A673 (cell line): ENCODE measurements around the gene PAX3. TPM values are rescaled to one million over a fixed set of nuclear protein-coding genes. Genes with fewer than 3 reads are reported as not detected.

ENCODE experiments used
- BruUV-seq: library from RNA; stranded (reverse); fragments of 400-500 nt; replicated peaks from 2 replicates; lab custom pipeline; 2021; lab: Mats Ljungman, UMichigan
- CTCF ChIA-PET: fragments of 300-600 bp; sonication (Branson Sonifier 250); formaldehyde crosslinking; loops from one replicate; lab custom pipeline; 2022; ENCODE audit warnings: antibody characterized with exemption; lab: Charles Lee
- POLR2A ChIA-PET: fragments of 300-600 bp; sonication (Branson Sonifier 250); formaldehyde crosslinking; loops from one replicate; lab custom pipeline; 2022; ENCODE audit warnings: antibody characterized with exemption; ENCODE audit not compliant: low non-redundant PET; lab: Charles Lee
- DNase-seq: peaks from one replicate; pipeline ENCODE4 v3.0.0-alpha.2; 2015; ENCODE audit warnings: low spot score
- H3K27ac ChIP-seq: fragments of 200-600 bp; sonication (generic); 2 replicates; pipeline ENCODE4 v1.5.1; 2016; ENCODE audit warnings: mixed run types, low read depth, mild to moderate bottlenecking, mixed read lengths, antibody characterized with exemption, low read length; ENCODE audit not compliant: poor library complexity, severe bottlenecking
- H3K27me3 ChIP-seq: fragments of 200-600 bp; sonication (generic); replicated peaks from 2 replicates; pipeline ENCODE4 v1.6.1; 2017; ENCODE audit warnings: mixed run types, low read depth, mild to moderate bottlenecking, mixed read lengths, antibody characterized with exemption, low read length; ENCODE audit not compliant: insufficient read depth, poor library complexity
- H3K36me3 ChIP-seq: fragments of 200-600 bp; sonication (generic); 2 replicates; pipeline ENCODE4 v1.6.1; 2016; ENCODE audit warnings: mixed run types, mild to moderate bottlenecking, mixed read lengths, antibody characterized with exemption, low read length; ENCODE audit not compliant: insufficient read depth, poor library complexity, severe bottlenecking
- H3K4me1 ChIP-seq: fragments of 200-600 bp; sonication (generic); 2 replicates; pipeline ENCODE4 v1.6.1; 2017; ENCODE audit warnings: mixed run types, mild to moderate bottlenecking, mixed read lengths, antibody characterized with exemption, low read length; ENCODE audit not compliant: insufficient read depth, poor library complexity, severe bottlenecking
- H3K4me3 ChIP-seq: fragments of 200-600 bp; sonication (generic); 2 replicates; pipeline ENCODE4 v1.5.1; 2016; ENCODE audit warnings: low read depth, mixed run types, mild to moderate bottlenecking, mixed read lengths, low read length; ENCODE audit not compliant: poor library complexity, severe bottlenecking
- H3K9me3 ChIP-seq: fragments of 200-600 bp; sonication (generic); 2 replicates; pipeline ENCODE4 v1.6.1; 2016; ENCODE audit warnings: mixed run types, low read depth, mild to moderate bottlenecking, mixed read lengths, antibody characterized with exemption, low read length; ENCODE audit not compliant: poor library complexity, severe bottlenecking
- CTCF ChIP-seq: fragments of 300-800, 200-600 bp; sonication (generic); conservative IDR thresholded peaks from 2 replicates; pipeline ENCODE4 v1.5.1; 2017; ENCODE audit warnings: low read depth, mild to moderate bottlenecking, antibody characterized with exemption, low read length, moderate library complexity, mixed read lengths
- EZH2 ChIP-seq: fragments of 200-600 bp; sonication (generic); IDR thresholded peaks from 2 replicates; pipeline ENCODE4 v1.6.1; 2017; ENCODE audit warnings: borderline replicate concordance, low read depth, mild to moderate bottlenecking, mixed read lengths, antibody characterized with exemption, low read length; ENCODE audit not compliant: poor library complexity, severe bottlenecking
- intact Hi-C: fragments of 100-400 bp; cut with micrococcal nuclease; formaldehyde crosslinking; loops from one replicate; pipeline ENCODE4 v1.10.0; 2022; ENCODE audit not compliant: unreplicated experiment
- total RNA-seq: library from RNA; stranded (reverse); gene quantifications from 2 replicates; pipeline ENCODE4 v1.2.3, GENCODE V29; 2021

The PAX3 gene
- total RNA-seq, 1 experiment from 2014 or later = 39.3 TPM

- CTCF ChIA-PET = no interaction called here
- Histone ChIP-seq H3K4me3 (no peak overlapping the region), H3K9me3 (peaks cover 5% of the 10 kb centered on the region), H3K27me3 (no peaks in the 10 kb centered on the region), H3K36me3 (no peaks in the 10 kb centered on the region), H3K4me1 (no peaks in the 10 kb centered on the region), H3K27ac (no peak overlapping the region)
- intact Hi-C loops = no loop called here
- POLR2A ChIA-PET = no interaction called here
- BruUV-seq = no TSS peak
- no peak for DNase-seq
- TF ChIP-seq EZH2 (no peak), CTCF (no peak)
Measured at GRCh38 chr2:222336931-222337330, 38.1 kb upstream of the PAX3 start.

- ChIA-PET POLR2A (no interaction called here), CTCF (no interaction called here)
- BruUV-seq = no TSS peak
Measured at GRCh38 chr2:222336442-222336841, 37.6 kb upstream of the PAX3 start.

GRCh38 chr2:222334914-222335313 is 36.1 kb upstream of the PAX3 start:
- CTCF ChIA-PET = no interaction called here

More at GRCh38 chr2:222336442-222336841, 37.6 kb upstream of the PAX3 start:
- Histone ChIP-seq H3K9me3 (peaks cover 5% of the 10 kb centered on the region), H3K27ac (no peak overlapping the region), H3K27me3 (no peaks in the 10 kb centered on the region), H3K36me3 (no peaks in the 10 kb centered on the region), H3K4me1 (no peaks in the 10 kb centered on the region), H3K4me3 (no peak overlapping the region)
- intact Hi-C loops = no loop called here
- no peak for DNase-seq
- TF ChIP-seq EZH2 (no peak), CTCF (no peak)

More at GRCh38 chr2:222334914-222335313, 36.1 kb upstream of the PAX3 start:
- no peak overlapping the region for H3K4me3 ChIP-seq
- no peaks in the 10 kb centered on the region for H3K27me3 ChIP-seq
- POLR2A ChIA-PET = no interaction called here
- intact Hi-C loops = no loop called here
- DNase-seq = no peak
- peaks cover 8% of the 10 kb centered on the region for H3K9me3 ChIP-seq
- H3K4me1 ChIP-seq = no peaks in the 10 kb centered on the region
- no peaks in the 10 kb centered on the region for H3K36me3 ChIP-seq
- H3K27ac ChIP-seq = no peak overlapping the region
- BruUV-seq = no TSS peak
- TF ChIP-seq CTCF (no peak), EZH2 (no peak)
